SK-MEL-5 (cell line): ENCODE results near the gene FSCN2. TPM values are rescaled to one million over a fixed set of nuclear protein-coding genes. Genes with fewer than 3 reads are reported as not detected.
A peak's percentile ranks its signal among the peaks of the same experiment; 100 is the strongest.

Experiments
- DNase-seq: peaks from one replicate; pipeline ENCODE4 v3.0.0-alpha.2; 2016; ENCODE audit warnings: low read depth, low spot score
- in situ Hi-C: cut with HindIII; loops from 2 replicates; pipeline ENCODE4 v1.10.0; 2016; ENCODE audit warnings: low sequenced_read_pairs, high pct_unique_total_duplicates, low pct_unique_long_range_greater_than_20kb
- total RNA-seq: library from RNA; depleted of rRNA; stranded (reverse); fragments of >200 nt; shearing (Covaris generic); gene quantifications from 2 replicates; pipeline ENCODE4 v1.2.3, GENCODE V29; 2014

Gene FSCN2
- total RNA-seq, 1 experiment from 2014 or later: 0.34 TPM

GRCh38 chr17:81543756-81544155, 15.6 kb downstream of the FSCN2 start:
- no peak for DNase-seq
- in situ Hi-C loops: no loop called here

- in situ Hi-C loops: no loop called here
- no peak for DNase-seq
Measured at GRCh38 chr17:81544281-81544974, 16.3 kb downstream of the FSCN2 start.

- no peak for DNase-seq
- in situ Hi-C loops: no loop called here
Measured at GRCh38 chr17:81545160-81545949, 17.2 kb downstream of the FSCN2 start.

- in situ Hi-C loops: no loop called here
- no peak for DNase-seq
Measured at GRCh38 chr17:81546906-81547613, 18.9 kb downstream of the FSCN2 start.

- in situ Hi-C loops: no loop called here
- no peak for DNase-seq
Measured at GRCh38 chr17:81547614-81547982, 19.4 kb downstream of the FSCN2 start.

- no peak for DNase-seq
- in situ Hi-C loops: no loop called here
Measured at GRCh38 chr17:81549031-81549557, 20.9 kb downstream of the FSCN2 start.

GRCh38 chr17:81549826-81550225, 21.6 kb downstream of the FSCN2 start:
- in situ Hi-C loops: no loop called here
- DNase-seq: no peak

GRCh38 chr17:81550285-81550684, 22.1 kb downstream of the FSCN2 start:
- in situ Hi-C loops: no loop called here
- DNase-seq: no peak

- DNase-seq: no peak
- in situ Hi-C loops: no loop called here
Measured at GRCh38 chr17:81550830-81551457, 22.8 kb downstream of the FSCN2 start.

GRCh38 chr17:81551458-81552243, 23.5 kb downstream of the FSCN2 start:
- DNase-seq: peak; percentile 48
- in situ Hi-C loops: no loop called here

GRCh38 chr17:81552244-81553017, 24.3 kb downstream of the FSCN2 start, which contains the start of gene FAAP100:
FAAP100 (minus strand) TSS chr17:81552353; CDS start chr17:81552330, 23 bp downstream.
- in situ Hi-C loops: no loop called here

GRCh38 chr17:81553018-81553615, 24.9 kb downstream of the FSCN2 start:
- in situ Hi-C loops: no loop called here
- peak; percentile 98 for DNase-seq

More at GRCh38 chr17:81552244-81553017, 24.3 kb downstream of the FSCN2 start, which contains the start of gene FAAP100:
- peak; percentile 91 for DNase-seq

- peak; percentile 96 for DNase-seq
- in situ Hi-C loops: no loop called here
Measured at GRCh38 chr17:81553616-81554181, 25.5 kb downstream of the FSCN2 start.

- DNase-seq: no peak
Measured at GRCh38 chr17:81556175-81556691, 28.1 kb downstream of the FSCN2 start.

GRCh38 chr17:81556863-81557262, 28.7 kb downstream of the FSCN2 start:
- DNase-seq: no peak
- in situ Hi-C loops: no loop called here

More at GRCh38 chr17:81556175-81556691, 28.1 kb downstream of the FSCN2 start:
- in situ Hi-C loops: no loop called here
